ENCODE measurements around the gene ARHGAP26. TPM values are rescaled to one million over a fixed set of nuclear protein-coding genes. Genes with fewer than 3 reads are reported as not detected.
A peak's percentile ranks its signal among the peaks of the same experiment; 100 is the strongest.

ARHGAP26 gene
- total and polyA plus RNA-seq, 12 donors, result 7.5 to 45.8 (median 37.2) TPM

DNA sequence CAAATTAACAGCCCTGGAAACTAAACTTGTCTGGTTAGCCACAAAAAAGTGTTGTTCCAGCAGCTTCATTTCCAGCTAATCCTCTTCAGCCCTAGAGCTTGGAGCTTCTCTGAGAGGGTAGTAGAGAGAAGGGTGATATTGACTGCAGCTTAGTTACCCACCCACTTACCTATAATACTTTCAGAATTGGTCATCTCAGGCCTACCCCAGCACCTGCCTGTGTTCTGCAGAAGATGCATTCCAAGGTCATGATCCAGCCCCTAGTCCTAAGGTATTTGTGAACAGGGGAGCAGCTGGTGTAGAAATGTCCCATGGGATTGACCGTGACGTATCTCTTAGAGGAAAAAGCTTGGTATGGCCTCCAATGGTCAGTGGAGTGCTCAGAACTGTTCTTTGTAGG lies 344.3 kb downstream of the ARHGAP26 start:
- 47 to 77% methylated on average over 2 of the region's 2 CpGs for WGBS, 2 donors
- Histone ChIP-seq H3K27me3 (no peaks in the 10 kb centered on the region), H3K4me3 (no peak overlapping the region), H3K4me1 (peaks cover 9 to 69% (median 48%) of the 10 kb centered on the region in 9 donors), H3K9me3 (no peaks in the 10 kb centered on the region), H3K36me3 (no peaks in the 10 kb centered on the region), H3K27ac (no peak overlapping the region)
- ATAC-seq (no peak), DNase-seq (no peak)
- intact Hi-C loops (cut with DNase I), result loop anchor here in 2 of 10 donors (5.0 to 10.0 kb wide), 2 partner anchors 170 to 288 kb away; partner anchors contain the start of gene NR3C1 (in 1 of the 2)
- TF ChIP-seq, protein P1, sequence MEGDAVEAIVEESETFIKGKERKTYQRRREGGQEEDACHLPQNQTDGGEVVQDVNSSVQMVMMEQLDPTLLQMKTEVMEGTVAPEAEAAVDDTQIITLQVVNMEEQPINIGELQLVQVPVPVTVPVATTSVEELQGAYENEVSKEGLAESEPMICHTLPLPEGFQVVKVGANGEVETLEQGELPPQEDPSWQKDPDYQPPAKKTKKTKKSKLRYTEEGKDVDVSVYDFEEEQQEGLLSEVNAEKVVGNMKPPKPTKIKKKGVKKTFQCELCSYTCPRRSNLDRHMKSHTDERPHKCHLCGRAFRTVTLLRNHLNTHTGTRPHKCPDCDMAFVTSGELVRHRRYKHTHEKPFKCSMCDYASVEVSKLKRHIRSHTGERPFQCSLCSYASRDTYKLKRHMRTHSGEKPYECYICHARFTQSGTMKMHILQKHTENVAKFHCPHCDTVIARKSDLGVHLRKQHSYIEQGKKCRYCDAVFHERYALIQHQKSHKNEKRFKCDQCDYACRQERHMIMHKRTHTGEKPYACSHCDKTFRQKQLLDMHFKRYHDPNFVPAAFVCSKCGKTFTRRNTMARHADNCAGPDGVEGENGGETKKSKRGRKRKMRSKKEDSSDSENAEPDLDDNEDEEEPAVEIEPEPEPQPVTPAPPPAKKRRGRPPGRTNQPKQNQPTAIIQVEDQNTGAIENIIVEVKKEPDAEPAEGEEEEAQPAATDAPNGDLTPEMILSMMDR (IDR thresholded peaks at IDR 0.05), result no peak

DNA sequence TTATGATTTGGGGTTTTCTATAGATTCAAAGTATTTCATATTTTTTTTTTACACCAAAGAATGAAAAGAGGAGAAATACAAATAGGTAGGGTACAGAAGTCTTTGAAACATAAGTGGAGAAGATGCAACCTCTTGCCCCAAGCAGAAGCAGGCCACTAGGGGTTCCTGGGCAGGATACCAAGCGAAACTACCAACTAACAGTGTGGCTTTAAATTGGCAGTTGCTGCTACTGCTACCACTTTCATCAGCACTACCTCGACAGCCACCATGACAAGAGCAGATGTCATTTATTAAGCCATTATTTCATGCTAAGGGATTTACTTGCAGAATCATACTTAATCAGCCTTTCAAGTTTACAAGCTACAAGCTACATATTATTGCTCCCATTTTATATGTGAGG lies 345.2 kb downstream of the ARHGAP26 start:
- WGBS, 2 donors, result 79 to 89% methylated on average over 2 of the region's 2 CpGs
- intact Hi-C loops (cut with DNase I), result loop anchor here in 1 of 10 donors (10.0 kb wide), 1 partner anchor 169 kb away; no protein-coding TSS in a partner anchor
- Histone ChIP-seq H3K9me3 (no peaks in the 10 kb centered on the region), H3K27me3 (no peaks in the 10 kb centered on the region), H3K4me1 (peaks cover 9 to 69% (median 44%) of the 10 kb centered on the region in 9 donors), H3K27ac (no peak overlapping the region), H3K36me3 (no peaks in the 10 kb centered on the region), H3K4me3 (no peak overlapping the region)
- DNase-seq, result no peak
- ATAC-seq, result no peak
- TF ChIP-seq, protein P1 (IDR thresholded peaks at IDR 0.05), result no peak

DNA sequence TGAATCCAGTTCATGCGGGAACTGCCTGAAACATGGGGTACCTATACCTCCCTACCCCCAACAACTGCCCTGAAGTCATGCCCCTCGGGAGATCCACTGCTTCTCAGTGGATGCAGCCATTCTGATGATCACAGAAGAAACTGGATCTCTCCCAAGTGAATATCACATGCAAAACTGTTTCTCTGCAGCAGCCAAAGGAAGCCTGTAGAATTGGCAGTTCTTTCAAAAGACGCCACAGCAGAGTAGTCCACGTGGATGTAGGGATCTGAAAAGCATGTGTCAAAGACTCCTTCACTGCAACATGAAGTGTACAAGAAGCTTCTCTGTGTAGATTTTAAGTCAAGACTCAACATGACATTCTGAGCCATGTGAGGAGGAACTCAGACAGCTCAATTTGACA lies 346.6 kb downstream of the ARHGAP26 start:
- Histone ChIP-seq H3K4me1 (peaks cover 6 to 64% (median 29%) of the 10 kb centered on the region in 9 donors), H3K27ac (no peak overlapping the region), H3K9me3 (no peaks in the 10 kb centered on the region), H3K27me3 (no peaks in the 10 kb centered on the region), H3K36me3 (peaks cover 0 to 12% (median 0%) of the 10 kb centered on the region in 9 donors), H3K4me3 (no peak overlapping the region)
- ATAC-seq (peak in 4 of 8 donors; percentile 25 to 53 (median 36)), DNase-seq (no peak)
- TF ChIP-seq, protein P1 (IDR thresholded peaks at IDR 0.05), result no peak
- WGBS, 2 donors, result 40 to 49% methylated on average over 4 of the region's 4 CpGs
- intact Hi-C loops (cut with DNase I), result loop anchor here in 1 of 10 donors (10.0 kb wide), 1 partner anchor 168 kb away; no protein-coding TSS in a partner anchor

DNA sequence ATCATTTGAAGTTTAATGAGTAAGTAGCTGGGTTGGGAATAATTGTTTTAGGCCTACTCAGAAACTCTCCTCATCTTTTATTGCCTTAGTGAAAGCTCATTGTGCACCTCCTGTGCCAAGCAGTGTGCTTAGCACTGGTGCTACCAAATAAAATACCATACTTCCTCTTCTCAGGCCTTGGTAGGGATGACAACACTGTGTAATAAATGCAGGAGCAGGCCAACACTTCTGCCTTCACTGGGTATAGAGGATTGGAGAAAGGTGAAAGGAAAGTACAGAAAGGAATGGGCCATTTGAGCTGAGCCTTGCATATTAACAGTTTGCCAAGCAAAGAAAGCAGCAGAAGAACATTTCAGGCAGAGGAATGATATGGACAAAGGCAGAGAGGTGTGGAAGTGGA lies 347.6 kb downstream of the ARHGAP26 start:
- Histone ChIP-seq H3K36me3 (peaks cover 0 to 16% (median 0%) of the 10 kb centered on the region in 9 donors), H3K27me3 (no peaks in the 10 kb centered on the region), H3K4me3 (no peak overlapping the region), H3K27ac (peak overlapping the region in 2 of 10 donors; percentile 38 to 73), H3K4me1 (peaks cover 6 to 68% (median 31%) of the 10 kb centered on the region in 9 donors), H3K9me3 (no peaks in the 10 kb centered on the region)
- ATAC-seq (no peak), DNase-seq (no peak)
- TF ChIP-seq, protein P1 (IDR thresholded peaks at IDR 0.05), result no peak
- intact Hi-C loops (cut with DNase I), result loop anchor here in 1 of 10 donors (10.0 kb wide), 1 partner anchor 167 kb away; no protein-coding TSS in a partner anchor

Data from heart right ventricle (tissue), 16 donors.